ENCODE results near the gene FBN2.

DNA sequence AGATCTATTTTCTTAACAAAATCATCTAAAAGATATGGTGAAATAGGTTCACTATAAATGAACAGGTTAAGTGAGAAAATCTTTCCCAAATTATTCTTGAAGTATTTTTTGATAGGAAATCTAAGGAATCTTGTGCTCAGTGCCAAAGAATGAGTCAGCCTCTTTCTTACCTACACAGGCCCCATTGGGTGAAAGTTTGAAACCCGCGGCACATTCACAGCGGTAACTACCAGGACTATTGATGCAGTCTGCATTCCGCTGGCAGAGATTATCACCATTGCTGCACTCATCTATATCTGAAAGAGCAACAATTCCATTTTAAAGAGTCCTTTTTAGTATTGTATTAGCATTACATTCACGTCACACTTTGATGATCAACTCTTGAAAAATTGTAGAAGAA lies 232.7 kb downstream of the FBN2 start:
- TF ChIP-seq, protein P1, sequence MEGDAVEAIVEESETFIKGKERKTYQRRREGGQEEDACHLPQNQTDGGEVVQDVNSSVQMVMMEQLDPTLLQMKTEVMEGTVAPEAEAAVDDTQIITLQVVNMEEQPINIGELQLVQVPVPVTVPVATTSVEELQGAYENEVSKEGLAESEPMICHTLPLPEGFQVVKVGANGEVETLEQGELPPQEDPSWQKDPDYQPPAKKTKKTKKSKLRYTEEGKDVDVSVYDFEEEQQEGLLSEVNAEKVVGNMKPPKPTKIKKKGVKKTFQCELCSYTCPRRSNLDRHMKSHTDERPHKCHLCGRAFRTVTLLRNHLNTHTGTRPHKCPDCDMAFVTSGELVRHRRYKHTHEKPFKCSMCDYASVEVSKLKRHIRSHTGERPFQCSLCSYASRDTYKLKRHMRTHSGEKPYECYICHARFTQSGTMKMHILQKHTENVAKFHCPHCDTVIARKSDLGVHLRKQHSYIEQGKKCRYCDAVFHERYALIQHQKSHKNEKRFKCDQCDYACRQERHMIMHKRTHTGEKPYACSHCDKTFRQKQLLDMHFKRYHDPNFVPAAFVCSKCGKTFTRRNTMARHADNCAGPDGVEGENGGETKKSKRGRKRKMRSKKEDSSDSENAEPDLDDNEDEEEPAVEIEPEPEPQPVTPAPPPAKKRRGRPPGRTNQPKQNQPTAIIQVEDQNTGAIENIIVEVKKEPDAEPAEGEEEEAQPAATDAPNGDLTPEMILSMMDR (IDR thresholded peaks at IDR 0.05), result no peak
- TF ChIP-seq POLR2A (IDR thresholded peaks at IDR 0.05), result no peak

Measured in heart left ventricle (tissue), 13 donors.